ENCODE data around the gene VSIG10L2.
"Not testable (repeated sequence)": the region's sequence is repeated elsewhere in the genome, so short reads cannot be mapped to it uniquely, and the experiment has no call there.

The VSIG10L2 gene

GRCh38 chr11:125945797-125946520 is at the start of gene VSIG10L2:
Gene VSIG10L2 (plus strand): TSS chr11:125946044. CDS start chr11:125946056, 12 bp downstream.
- DNase-seq = no peak

GRCh38 chr11:125901872-125902271 is 44.0 kb upstream of the VSIG10L2 start:
- DNase-seq = no peak

GRCh38 chr11:125902277-125902926 is 43.4 kb upstream of the VSIG10L2 start:
- DNase-seq = no peak

GRCh38 chr11:125902927-125903710 is 42.7 kb upstream of the VSIG10L2 start, which contains the start of gene PUS3:
Gene PUS3 (minus strand): TSS chr11:125903206. CDS start chr11:125896284, 6,922 bp downstream.
- DNase-seq = peak; percentile 84

GRCh38 chr11:125903711-125904659 is 41.9 kb upstream of the VSIG10L2 start, which contains the start of gene DDX25:
Gene DDX25 (plus strand): TSS chr11:125904508. CDS start chr11:125904518, 10 bp downstream.
- DNase-seq = peak; percentile 32

GRCh38 chr11:125904678-125905077 is 41.2 kb upstream of the VSIG10L2 start:
- no peak for DNase-seq

GRCh38 chr11:125910226-125910849 is 35.5 kb upstream of the VSIG10L2 start:
- no peak for DNase-seq

- DNase-seq = not testable (repeated sequence)
Observed at GRCh38 chr11:125914601-125915000, 31.2 kb upstream of the VSIG10L2 start.

GRCh38 chr11:125916683-125917347 is 29.0 kb upstream of the VSIG10L2 start:
- DNase-seq = peak; percentile 41

- DNase-seq = no peak
Observed at GRCh38 chr11:125918140-125918840, 27.6 kb upstream of the VSIG10L2 start.

GRCh38 chr11:125921042-125921441 is 24.8 kb upstream of the VSIG10L2 start:
- no peak for DNase-seq

- no peak for DNase-seq
Observed at GRCh38 chr11:125922156-125922555, 23.7 kb upstream of the VSIG10L2 start.

- peak; percentile 76 for DNase-seq
Observed at GRCh38 chr11:125923012-125923579, 22.7 kb upstream of the VSIG10L2 start.

- DNase-seq = no peak
Observed at GRCh38 chr11:125923633-125924032, 22.2 kb upstream of the VSIG10L2 start.

- no peak for DNase-seq
Observed at GRCh38 chr11:125924384-125925007, 21.3 kb upstream of the VSIG10L2 start.

GRCh38 chr11:125925247-125925740 is 20.6 kb upstream of the VSIG10L2 start:
- no peak for DNase-seq

GRCh38 chr11:125925804-125926203 is 20.0 kb upstream of the VSIG10L2 start:
- DNase-seq = no peak

- no peak for DNase-seq
Observed at GRCh38 chr11:125926682-125927081, 19.2 kb upstream of the VSIG10L2 start.

GRCh38 chr11:125929445-125930075 is 16.3 kb upstream of the VSIG10L2 start:
- DNase-seq = no peak

Measured in NCI-H510A treated with DMSO at 0.1 percent for 48 hours (cell line).